A673 (cell line): ENCODE measurements around the gene ENO3.

ENCODE experiments used
- EZH2 ChIP-seq: fragments of 200-600 bp; sonication (generic); IDR thresholded peaks from 2 replicates; pipeline ENCODE4 v1.6.1; 2017; ENCODE audit warnings: borderline replicate concordance, low read depth, mild to moderate bottlenecking, mixed read lengths, antibody characterized with exemption, low read length; ENCODE audit not compliant: poor library complexity, severe bottlenecking
- TF ChIP-seq, protein P1 (sequence below): fragments of 300-800, 200-600 bp; sonication (generic); conservative IDR thresholded peaks from 2 replicates; pipeline ENCODE4 v1.5.1; 2017; ENCODE audit warnings: low read depth, mild to moderate bottlenecking, antibody characterized with exemption, low read length, moderate library complexity, mixed read lengths

DNA sequence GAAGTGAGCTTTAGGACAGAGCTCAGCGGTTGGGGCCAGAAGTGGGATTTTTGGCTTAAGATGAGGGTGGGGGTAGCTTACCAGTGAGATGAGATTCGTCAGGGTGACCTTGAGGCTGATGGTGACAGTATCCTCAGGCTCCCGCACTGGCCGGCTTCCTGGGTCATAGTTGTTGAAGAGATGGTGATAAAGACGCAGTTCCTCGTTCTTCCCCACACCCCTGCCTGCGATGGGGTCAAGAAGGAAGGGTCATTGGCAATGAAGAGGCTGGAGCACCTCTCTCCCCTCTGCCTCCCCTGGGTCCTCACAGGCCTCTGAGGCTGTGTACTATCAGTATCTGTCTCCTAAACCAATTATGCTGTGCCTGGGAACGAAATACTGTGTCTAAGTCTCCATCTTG, 48.4 kb upstream of the ENO3 start:
- no peak for TF ChIP-seq EZH2
- TF ChIP-seq, protein P1, sequence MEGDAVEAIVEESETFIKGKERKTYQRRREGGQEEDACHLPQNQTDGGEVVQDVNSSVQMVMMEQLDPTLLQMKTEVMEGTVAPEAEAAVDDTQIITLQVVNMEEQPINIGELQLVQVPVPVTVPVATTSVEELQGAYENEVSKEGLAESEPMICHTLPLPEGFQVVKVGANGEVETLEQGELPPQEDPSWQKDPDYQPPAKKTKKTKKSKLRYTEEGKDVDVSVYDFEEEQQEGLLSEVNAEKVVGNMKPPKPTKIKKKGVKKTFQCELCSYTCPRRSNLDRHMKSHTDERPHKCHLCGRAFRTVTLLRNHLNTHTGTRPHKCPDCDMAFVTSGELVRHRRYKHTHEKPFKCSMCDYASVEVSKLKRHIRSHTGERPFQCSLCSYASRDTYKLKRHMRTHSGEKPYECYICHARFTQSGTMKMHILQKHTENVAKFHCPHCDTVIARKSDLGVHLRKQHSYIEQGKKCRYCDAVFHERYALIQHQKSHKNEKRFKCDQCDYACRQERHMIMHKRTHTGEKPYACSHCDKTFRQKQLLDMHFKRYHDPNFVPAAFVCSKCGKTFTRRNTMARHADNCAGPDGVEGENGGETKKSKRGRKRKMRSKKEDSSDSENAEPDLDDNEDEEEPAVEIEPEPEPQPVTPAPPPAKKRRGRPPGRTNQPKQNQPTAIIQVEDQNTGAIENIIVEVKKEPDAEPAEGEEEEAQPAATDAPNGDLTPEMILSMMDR = no peak
